Activated CD4-positive, CD25-positive, alpha-beta regulatory T cell (primary cell): ENCODE results near the gene CTSC.
"Not testable (repeated sequence)": the region's sequence is repeated elsewhere in the genome, so short reads cannot be mapped to it uniquely, and the experiment has no call there.

Source experiments
- DNase-seq, 4 experiments: peaks; one replicate each; lab custom pipeline; 2025; lab: John Stamatoyannopoulos, UW

Gene CTSC

GRCh38 chr11:88352139-88352538, 14.6 kb upstream of the CTSC start:
- DNase-seq, result no peak

- DNase-seq, result no peak
These were observed 11.3 kb upstream of the CTSC start for GRCh38 chr11:88348870-88349269.

GRCh38 chr11:88345949-88346348, 8.4 kb upstream of the CTSC start:
- DNase-seq, result no peak

- no peak for DNase-seq
These were observed 7.9 kb upstream of the CTSC start for GRCh38 chr11:88345408-88345807.

GRCh38 chr11:88344869-88345268, 7.3 kb upstream of the CTSC start:
- DNase-seq, result no peak

GRCh38 chr11:88341522-88342251, 4.2 kb upstream of the CTSC start:
- no peak for DNase-seq

GRCh38 chr11:88340366-88340935, 2.9 kb upstream of the CTSC start:
- DNase-seq, result no peak

- peak in 2 of 4 experiments; percentile 2 to 20 for DNase-seq
These were observed 592 bp upstream of the CTSC start for GRCh38 chr11:88337987-88338668.

- no peak for DNase-seq
These were observed 2.3 kb downstream of the CTSC start for GRCh38 chr11:88335284-88335683.

GRCh38 chr11:88333862-88334261, 3.7 kb downstream of the CTSC start:
- no peak for DNase-seq

GRCh38 chr11:88332851-88333250, 4.7 kb downstream of the CTSC start:
- DNase-seq, result no peak

- DNase-seq, result no peak
These were observed 6.6 kb downstream of the CTSC start for GRCh38 chr11:88330826-88331428.

GRCh38 chr11:88329563-88330250, 7.8 kb downstream of the CTSC start:
- DNase-seq, result no peak

GRCh38 chr11:88327462-88328143, 9.9 kb downstream of the CTSC start:
- no peak for DNase-seq

GRCh38 chr11:88327061-88327460, 10.5 kb downstream of the CTSC start:
- no peak for DNase-seq

GRCh38 chr11:88326099-88326498, 11.4 kb downstream of the CTSC start:
- no peak for DNase-seq

GRCh38 chr11:88324562-88325345, 12.8 kb downstream of the CTSC start:
- no peak for DNase-seq

- DNase-seq, result not testable (repeated sequence)
These were observed 14.7 kb downstream of the CTSC start for GRCh38 chr11:88322881-88323280.

GRCh38 chr11:88321412-88321811, 16.1 kb downstream of the CTSC start:
- not testable (repeated sequence) for DNase-seq

GRCh38 chr11:88320149-88320559, 17.4 kb downstream of the CTSC start:
- DNase-seq, result no peak

- no peak for DNase-seq
These were observed 19.5 kb downstream of the CTSC start for GRCh38 chr11:88318017-88318416.
